GM12874 (cell line): ENCODE measurements around the gene LRRC8C.

Experiments used
- TF ChIP-seq, protein P1 (sequence below): IDR thresholded peaks from 2 replicates; pipeline ENCODE4 v1.5.1; 2011; ENCODE audit warnings: low read depth, mild to moderate bottlenecking, control low read depth, low read length, moderate library complexity; ENCODE audit not compliant: insufficient read depth

Gene LRRC8C

DNA sequence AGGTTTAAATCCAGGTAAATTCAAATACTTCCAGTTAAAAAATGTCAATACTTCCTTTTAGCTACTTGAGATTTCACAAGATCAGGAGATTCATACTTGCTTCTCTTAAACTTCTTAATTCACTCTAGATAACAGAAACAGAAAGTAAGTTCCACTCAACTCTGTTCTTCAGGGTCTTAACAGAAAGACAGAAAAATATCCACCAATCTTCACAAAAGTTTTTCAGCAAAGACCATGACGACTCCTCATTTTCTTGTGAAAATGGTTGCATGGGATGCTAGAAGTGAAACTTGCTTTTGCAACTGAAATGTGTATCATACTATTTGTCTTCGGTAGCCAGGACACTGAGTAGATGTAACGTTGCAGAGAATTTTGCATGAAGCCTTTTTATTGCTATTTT is 12.3 kb upstream of the LRRC8C start:
- TF ChIP-seq, protein P1, sequence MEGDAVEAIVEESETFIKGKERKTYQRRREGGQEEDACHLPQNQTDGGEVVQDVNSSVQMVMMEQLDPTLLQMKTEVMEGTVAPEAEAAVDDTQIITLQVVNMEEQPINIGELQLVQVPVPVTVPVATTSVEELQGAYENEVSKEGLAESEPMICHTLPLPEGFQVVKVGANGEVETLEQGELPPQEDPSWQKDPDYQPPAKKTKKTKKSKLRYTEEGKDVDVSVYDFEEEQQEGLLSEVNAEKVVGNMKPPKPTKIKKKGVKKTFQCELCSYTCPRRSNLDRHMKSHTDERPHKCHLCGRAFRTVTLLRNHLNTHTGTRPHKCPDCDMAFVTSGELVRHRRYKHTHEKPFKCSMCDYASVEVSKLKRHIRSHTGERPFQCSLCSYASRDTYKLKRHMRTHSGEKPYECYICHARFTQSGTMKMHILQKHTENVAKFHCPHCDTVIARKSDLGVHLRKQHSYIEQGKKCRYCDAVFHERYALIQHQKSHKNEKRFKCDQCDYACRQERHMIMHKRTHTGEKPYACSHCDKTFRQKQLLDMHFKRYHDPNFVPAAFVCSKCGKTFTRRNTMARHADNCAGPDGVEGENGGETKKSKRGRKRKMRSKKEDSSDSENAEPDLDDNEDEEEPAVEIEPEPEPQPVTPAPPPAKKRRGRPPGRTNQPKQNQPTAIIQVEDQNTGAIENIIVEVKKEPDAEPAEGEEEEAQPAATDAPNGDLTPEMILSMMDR, result no peak

DNA sequence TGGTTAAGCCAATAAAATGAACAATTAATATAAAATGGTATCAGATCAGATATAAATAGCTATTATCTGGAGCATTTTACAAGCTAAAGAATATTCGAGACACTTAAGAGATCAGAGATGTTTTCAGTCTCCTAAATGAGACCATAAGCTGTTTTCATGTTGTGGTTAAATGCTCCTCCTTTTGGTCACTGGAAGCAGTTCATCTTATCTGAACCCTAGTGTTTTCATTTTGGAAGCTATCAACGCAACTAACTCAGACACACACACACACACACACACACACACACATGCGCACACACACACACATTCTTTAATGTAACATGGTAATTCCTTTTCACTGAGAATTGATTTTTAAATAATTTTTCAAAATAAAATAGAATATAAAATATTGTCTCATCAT is 10.0 kb upstream of the LRRC8C start:
- TF ChIP-seq, protein P1, result no peak

DNA sequence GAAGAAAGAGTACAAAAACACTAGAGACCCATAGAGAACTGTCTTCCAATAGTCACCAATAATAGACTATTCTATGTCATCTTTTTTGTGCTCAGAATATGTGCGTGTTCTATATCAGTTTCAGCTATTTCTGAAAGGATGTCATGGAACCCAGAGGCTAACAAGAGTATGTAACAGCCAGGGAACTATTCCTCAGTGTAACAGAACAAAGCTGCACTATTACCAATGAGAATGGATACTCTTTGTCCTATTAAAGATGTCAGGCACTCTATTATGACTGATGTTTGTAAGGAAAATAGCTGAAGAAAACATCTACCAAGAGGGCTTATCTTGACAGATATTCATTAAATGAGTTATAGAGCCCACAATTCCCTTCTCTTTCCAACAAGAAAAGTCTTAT is 8.6 kb upstream of the LRRC8C start:
- TF ChIP-seq, protein P1, result no peak

DNA sequence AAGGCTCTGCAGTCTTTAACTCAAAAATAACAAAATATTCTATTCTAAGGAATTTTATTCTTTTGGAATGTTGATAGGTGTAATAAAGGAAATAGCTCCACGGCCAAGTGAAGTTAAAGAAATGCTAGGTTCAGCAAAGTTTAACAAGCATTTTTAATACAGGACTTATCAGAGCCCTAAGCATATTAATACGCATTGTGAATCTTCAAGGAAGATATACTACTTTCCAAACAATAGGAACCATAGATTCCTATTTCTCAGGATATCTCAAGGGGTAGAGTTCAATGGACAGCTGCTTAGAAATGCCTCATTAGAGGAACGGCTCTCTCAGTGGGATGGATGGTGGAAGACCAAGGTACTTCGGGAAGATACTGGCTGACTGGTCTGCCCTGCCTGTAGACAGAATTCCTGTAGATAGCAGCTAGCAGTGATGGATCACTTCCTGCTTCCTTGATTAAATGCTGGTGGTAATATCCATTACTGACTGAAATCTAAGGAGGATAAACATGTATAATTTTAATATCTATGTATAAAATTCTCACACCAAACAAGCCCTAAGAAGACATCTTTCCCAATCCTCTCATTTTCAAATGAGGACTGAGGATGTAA is 8.1 kb upstream of the LRRC8C start:
- TF ChIP-seq, protein P1, result no peak

DNA sequence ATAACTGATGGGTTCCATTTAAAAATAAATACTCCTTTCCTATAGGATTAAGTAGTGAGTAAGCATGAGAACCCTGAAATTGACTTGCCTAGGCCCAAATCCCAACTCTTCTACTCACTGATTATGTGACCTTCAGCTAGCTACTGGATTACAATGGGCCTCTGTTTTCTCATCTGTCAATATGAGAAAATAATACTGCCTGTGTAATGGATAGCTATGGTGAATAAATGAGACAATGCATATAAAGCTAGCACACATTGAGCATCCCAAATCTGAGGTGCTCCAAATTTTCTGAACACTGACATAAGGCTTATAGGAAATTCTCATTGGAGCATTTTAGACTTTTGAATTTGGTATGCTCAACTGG is 5.3 kb upstream of the LRRC8C start:
- TF ChIP-seq, protein P1, result no peak

DNA sequence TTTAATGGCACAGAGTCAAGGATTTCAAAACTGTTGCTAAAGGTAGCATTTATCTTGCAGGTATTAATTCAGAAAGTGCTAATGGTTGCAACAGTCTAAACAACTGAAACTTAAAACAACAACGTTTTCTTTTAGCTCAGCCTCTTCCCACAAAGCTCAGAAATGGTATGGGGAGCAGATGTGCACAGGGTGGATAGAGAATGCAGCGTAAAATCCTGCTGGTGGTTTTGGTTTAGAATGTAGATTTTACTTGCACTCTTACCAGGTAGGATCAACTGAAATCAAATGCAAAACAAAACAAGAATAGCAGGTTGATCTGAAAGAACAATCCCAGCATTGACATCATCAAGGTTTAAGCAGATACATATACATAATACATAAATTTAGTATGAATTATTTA is 3.8 kb upstream of the LRRC8C start:
- TF ChIP-seq, protein P1, result no peak

DNA sequence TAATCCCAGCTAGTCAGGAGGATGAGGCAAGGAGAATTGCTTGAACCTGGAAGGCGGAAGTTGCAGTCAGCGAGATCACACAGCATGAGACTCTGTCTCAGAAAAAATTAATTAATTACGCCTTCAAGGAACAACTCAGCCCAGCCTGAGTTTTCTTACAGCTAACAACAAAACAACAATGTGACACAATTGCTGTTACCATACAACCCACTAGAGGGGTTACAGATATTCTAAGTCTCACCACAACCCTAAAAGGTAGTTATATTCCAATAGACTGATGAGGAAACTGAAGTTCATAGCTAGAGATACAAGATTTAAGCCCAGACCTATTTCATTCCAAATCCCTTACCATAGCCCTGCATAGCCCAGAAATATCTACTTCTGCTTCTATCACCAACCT is 2.9 kb upstream of the LRRC8C start:
- TF ChIP-seq, protein P1, result no peak
